ENCODE results near the gene CAGE1.

DNA sequence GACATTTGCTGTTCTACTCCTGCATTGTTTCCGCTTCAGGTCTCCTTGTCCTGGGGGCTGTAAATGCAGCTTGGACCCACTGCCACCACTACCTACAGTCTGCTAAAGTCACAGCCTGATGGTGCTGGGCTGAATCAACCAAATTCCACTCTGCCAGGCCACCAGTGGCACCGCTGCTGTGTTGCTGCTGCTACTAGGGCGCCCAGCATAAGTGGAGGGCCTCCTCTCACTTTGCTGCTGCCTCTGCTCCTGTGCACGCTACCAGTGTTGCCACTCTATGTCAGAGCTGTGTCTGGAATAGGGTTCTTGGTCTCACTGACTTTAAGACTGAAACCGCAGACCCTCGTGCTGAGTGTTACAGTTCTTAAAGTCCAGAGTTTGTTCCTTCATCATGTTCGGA, 75.1 kb downstream of the CAGE1 start:
- TF ChIP-seq, protein P1, sequence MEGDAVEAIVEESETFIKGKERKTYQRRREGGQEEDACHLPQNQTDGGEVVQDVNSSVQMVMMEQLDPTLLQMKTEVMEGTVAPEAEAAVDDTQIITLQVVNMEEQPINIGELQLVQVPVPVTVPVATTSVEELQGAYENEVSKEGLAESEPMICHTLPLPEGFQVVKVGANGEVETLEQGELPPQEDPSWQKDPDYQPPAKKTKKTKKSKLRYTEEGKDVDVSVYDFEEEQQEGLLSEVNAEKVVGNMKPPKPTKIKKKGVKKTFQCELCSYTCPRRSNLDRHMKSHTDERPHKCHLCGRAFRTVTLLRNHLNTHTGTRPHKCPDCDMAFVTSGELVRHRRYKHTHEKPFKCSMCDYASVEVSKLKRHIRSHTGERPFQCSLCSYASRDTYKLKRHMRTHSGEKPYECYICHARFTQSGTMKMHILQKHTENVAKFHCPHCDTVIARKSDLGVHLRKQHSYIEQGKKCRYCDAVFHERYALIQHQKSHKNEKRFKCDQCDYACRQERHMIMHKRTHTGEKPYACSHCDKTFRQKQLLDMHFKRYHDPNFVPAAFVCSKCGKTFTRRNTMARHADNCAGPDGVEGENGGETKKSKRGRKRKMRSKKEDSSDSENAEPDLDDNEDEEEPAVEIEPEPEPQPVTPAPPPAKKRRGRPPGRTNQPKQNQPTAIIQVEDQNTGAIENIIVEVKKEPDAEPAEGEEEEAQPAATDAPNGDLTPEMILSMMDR (conservative IDR thresholded peaks at IDR 0.05 in 1 of 2, IDR thresholded peaks at IDR 0.05 in 1 of 2; ENCODE audit: low read depth in 1 of 2, low read length in 2 of 2) = no peak
- no peak for TF ChIP-seq EZH2 (IDR thresholded peaks at IDR 0.05; ENCODE audit: low read length, missing control alignments)

All from fibroblast of lung (primary cell).